ENCODE data around the gene IRAK1. TPM values are rescaled to one million over a fixed set of nuclear protein-coding genes. Genes with fewer than 3 reads are reported as not detected.

Gene IRAK1
- total and polyA plus RNA-seq, 10 of the 15 experiments (the other 5 are each of a cell fraction or from before 2014, with no cell fraction given), result 4.2 to 136 (median 39.5) TPM

- no peak for TF ChIP-seq PML (IDR thresholded peaks at IDR 0.05; ENCODE audit: low read length)
- TF ChIP-seq EED (IDR thresholded peaks at IDR 0.05; ENCODE audit: low read depth), result no peak
- no peak for TF ChIP-seq ZBTB11 (CRISPR knock-in tag; IDR thresholded peaks at IDR 0.05)
Observed at GRCh38 chrX:154038656-154039055, 19.0 kb upstream of the IRAK1 start (continued).

- Histone ChIP-seq H3K4me1 (ENCODE audit: control insufficient read depth, insufficient read depth, low read length) (no peaks in the 10 kb centered on the region), H3K9me3 (replicated peaks; ENCODE audit: control insufficient read depth, insufficient read depth, low read length) (no peaks in the 10 kb centered on the region), H3K9ac (ENCODE audit: control insufficient read depth, insufficient read depth, low read length) (no peak overlapping the region), H3K4me3 (no peak overlapping the region), H3K4me2 (ENCODE audit: control insufficient read depth, insufficient read depth) (no peak overlapping the region), H2AFZ (ENCODE audit: control insufficient read depth, low read depth, low read length) (no peak overlapping the region), H3K36me3 (ENCODE audit: control insufficient read depth in 2 of 2, insufficient read depth in 2 of 2, low read length in 1 of 2) (no peaks in the 10 kb centered on the region; a peak in 2 of 4 replicates), H3K27me3 (replicated peaks in 1 of 2; ENCODE audit: control insufficient read depth in 2 of 2, insufficient read depth in 2 of 2, low read length in 1 of 2) (no peaks in the 10 kb centered on the region), H4K20me1 (ENCODE audit: control insufficient read depth, insufficient read depth) (no peaks in the 10 kb centered on the region; the same call in 1 of the 2 replicates), H3K79me2 (ENCODE audit: control insufficient read depth, insufficient read depth, low read length) (no peaks in the 10 kb centered on the region; the same call in 1 of the 2 replicates), H3K27ac (ENCODE audit: control insufficient read depth, insufficient read depth) (no peak overlapping the region)
- DNase-seq (ENCODE audit: low read depth, low spot score) (no peak), FAIRE-seq (no peak), ATAC-seq (no peak)
- BruUV-seq (replicated peaks), result no TSS peak
- ChIA-PET RAD21 (ENCODE audit: unreplicated experiment) (no interaction called here), POLR2A (no interaction called here), SMC1A (ENCODE audit: uncharacterized antibody, unreplicated experiment) (interaction anchor here (1.9 kb wide), 1 partner anchor 17 kb away, joined by 4 read pairs; no protein-coding TSS in a partner anchor), CTCF (interaction anchor here (1.4 to 1.7 kb wide), 2 partner anchors 24 to 90 kb away, joined by 3 to 6 read pairs; no protein-coding TSS in a partner anchor)
- in situ Hi-C loops (cut with MboI), result no loop called here
- WGBS (ENCODE audit: insufficient coverage, insufficient replicate concordance, low lambda C conversion rate, missing lambda C conversion rate), result 62% methylated on average over 5 of the region's 5 CpGs
- intact Hi-C loops (cut with micrococcal nuclease; ENCODE audit: unreplicated experiment), result no loop called here
- TF ChIP-seq HDAC6 (IDR thresholded peaks at IDR 0.05; ENCODE audit: unreplicated experiment) (no peak), NKRF (conservative IDR thresholded peaks at IDR 0.05) (no peak), ATF3 (IDR thresholded peaks at IDR 0.05; ENCODE audit: borderline replicate concordance, extremely low read depth, low read depth, low read length) (no peak), WRNIP1 (IDR thresholded peaks at IDR 0.05; ENCODE audit: borderline replicate concordance, low read depth, low read length) (no peak), JUND (IDR thresholded peaks at IDR 0.05; ENCODE audit: low read depth, low read length) (no peak), ZNF207 (IDR thresholded peaks at IDR 0.05; ENCODE audit: borderline replicate concordance) (no peak), SKIL (IDR thresholded peaks at IDR 0.05; ENCODE audit: low read depth, poor library complexity, severe bottlenecking) (no peak), FOXK2 (IDR thresholded peaks at IDR 0.05) (no peak), HSF1 (IDR thresholded peaks at IDR 0.05; ENCODE audit: low read depth, low read length) (no peak), LARP7 (IDR thresholded peaks at IDR 0.05) (no peak), ZNF274 (IDR thresholded peaks at IDR 0.05; ENCODE audit: insufficient read depth, insufficient read length) (no peak)
Observed at GRCh38 chrX:154037754-154038153, 18.1 kb upstream of the IRAK1 start.
